MG63 (cell line): Measurements from ENCODE around the gene PNMA1. TPM values are rescaled to one million over a fixed set of nuclear protein-coding genes. Genes with fewer than 3 reads are reported as not detected.
A peak's percentile ranks its signal among the peaks of the same experiment; 100 is the strongest.

Experiments used
- DNase-seq: peaks from one replicate; pipeline ENCODE4 v3.0.0-alpha.2; 2020
- H3K27me3 ChIP-seq: fragments of 250-450 bp; sonication (Bioruptor Pico); 2 replicates; pipeline ENCODE4 v1.5.1; 2020; ENCODE audit warnings: mild to moderate bottlenecking, moderate library complexity
- H3K36me3 ChIP-seq: fragments of 250-450 bp; sonication (Bioruptor Pico); 2 replicates; pipeline ENCODE4 v1.5.1; 2020; ENCODE audit warnings: mild to moderate bottlenecking, moderate library complexity
- H3K4me3 ChIP-seq: fragments of 250-450 bp; sonication (Bioruptor Pico); 2 replicates; pipeline ENCODE4 v1.5.1; 2020; ENCODE audit warnings: mild to moderate bottlenecking, moderate library complexity
- H3K9me3 ChIP-seq: fragments of 250-450 bp; sonication (Bioruptor Pico); 2 replicates; pipeline ENCODE4 v1.5.1; 2020; ENCODE audit warnings: mild to moderate bottlenecking, moderate library complexity
- total RNA-seq: library from RNA; depleted of rRNA; stranded (reverse); fragments of >200 nt; shearing (Covaris generic); gene quantifications from 2 replicates; pipeline ENCODE4 v1.2.3, GENCODE V29; 2014; ENCODE audit warnings: low replicate concordance

PNMA1 gene
- total RNA-seq, 1 experiment from 2014 or later = 22.1 TPM

DNA sequence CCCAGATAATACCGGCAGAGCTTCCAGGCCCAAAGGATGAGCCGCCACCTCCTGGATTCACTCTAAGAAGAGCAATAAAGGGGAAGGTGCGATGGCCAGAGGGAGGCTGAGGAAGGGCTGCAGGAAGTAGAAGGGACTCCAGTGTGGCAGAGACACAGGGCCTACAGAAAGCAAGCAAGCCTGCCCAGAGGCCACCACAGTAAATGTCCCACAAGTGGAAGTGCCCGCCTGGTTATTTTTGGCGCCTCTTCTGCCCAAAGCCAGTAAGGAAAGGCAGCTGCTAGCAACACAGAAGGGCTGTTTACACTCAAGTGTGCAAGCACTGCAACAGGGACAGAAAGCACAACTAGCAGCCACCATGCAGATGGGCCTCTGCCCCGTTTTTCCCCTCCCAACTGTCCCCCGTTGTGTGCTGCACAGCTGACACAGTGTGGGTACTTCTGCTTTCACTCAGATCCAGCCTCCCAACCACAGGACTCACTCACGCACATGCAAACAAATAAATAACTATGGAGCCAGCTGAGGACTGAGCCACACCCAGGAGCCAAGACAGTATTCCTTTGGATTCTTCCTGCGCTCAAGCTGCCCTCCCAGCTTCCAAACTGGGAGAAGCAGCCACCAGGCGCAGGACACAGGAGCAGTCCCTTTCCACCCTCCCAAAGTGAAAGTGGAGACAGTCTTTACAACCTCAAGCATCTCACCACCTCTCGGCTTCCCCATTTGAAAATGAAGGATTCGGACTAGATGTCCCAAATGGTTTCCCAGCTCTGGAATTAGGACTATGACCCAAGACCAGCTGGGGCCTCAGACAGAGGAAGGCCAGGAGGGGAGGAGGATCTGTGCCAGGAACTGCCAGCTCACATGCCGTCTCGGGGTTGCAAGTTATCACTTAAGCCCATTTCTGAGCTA, 40.0 kb upstream of the PNMA1 start:
- Histone ChIP-seq H3K27me3 (no peaks in the 10 kb centered on the region), H3K4me3 (no peak overlapping the region), H3K9me3 (no peaks in the 10 kb centered on the region), H3K36me3 (peaks cover 8% of the 10 kb centered on the region)
- DNase-seq = peak; percentile 66

DNA sequence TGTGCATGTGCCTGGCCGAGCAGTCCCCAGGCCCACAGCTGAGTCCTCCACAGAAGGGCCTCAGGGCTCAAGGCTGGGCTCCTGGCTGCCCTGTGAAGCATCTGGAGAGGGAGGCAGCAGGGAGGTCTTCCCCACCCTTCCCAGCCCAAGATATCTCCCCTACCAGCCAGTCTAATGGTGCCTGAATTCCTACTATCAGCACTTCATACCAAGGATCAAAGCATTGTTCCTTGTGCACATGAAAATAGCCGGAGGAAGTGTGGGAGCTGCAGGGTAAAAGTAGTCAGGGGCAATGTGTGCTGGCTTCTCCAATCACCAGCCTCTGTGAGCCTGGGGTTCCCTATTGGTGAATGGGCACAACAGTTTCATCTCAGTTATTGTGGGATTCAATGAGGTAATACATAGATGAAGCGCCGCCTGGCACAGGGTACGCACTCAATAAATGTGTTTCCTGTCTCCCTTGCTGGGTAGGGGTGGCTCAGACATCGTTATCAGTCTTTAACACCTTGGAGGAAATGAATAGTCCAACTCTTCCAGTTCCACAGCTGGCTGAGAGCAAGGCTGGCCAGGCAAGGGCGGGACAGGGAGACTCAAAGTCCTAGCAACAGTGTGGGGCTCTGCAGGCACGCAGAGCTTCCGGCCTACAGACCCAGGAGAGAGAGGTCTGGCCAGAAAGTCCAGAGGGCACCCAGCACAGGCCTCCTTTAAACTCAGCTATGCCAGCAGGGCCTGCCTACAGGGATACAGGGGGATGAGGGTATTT, 39.1 kb upstream of the PNMA1 start:
- peaks cover 5% of the 10 kb centered on the region; the same call in 1 of the 2 replicates for H3K36me3 ChIP-seq
- no peak overlapping the region for H3K4me3 ChIP-seq
- H3K27me3 ChIP-seq = no peaks in the 10 kb centered on the region
- no peaks in the 10 kb centered on the region for H3K9me3 ChIP-seq
- peak; percentile 71 for DNase-seq

DNA sequence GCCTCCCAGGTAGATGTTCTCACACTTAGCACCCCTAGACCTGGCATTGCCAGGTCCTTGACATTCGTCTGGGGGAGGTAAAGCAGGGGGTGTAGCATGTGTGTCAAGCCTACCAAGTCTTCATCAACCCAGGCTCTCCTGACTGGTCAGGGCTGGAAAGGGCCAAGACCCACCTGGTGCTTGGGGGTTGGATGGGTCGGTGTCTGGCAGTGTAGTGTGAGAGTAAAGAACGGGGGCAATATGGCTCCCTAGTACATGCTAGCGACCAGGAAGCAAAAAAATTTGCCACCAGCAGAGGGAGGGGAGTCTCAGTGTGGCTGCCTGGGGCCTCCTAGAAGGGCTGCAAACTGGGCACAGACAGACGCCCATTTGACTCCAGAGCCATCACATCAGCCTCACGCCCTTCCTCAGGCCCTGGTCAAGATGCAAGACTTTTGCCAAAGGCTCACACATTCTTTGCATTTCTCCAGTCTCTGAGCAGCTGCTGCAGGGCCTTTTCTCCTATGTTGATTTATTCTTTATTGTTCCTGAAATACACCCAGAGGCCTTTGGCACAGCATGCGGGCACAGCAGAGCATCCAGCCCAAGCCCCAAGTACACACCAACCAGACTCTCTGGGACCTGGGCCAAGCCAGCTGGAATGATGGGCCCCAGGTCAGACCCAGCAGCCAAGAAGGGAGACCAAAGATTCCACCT, 38.3 kb upstream of the PNMA1 start:
- no peaks in the 10 kb centered on the region for H3K27me3 ChIP-seq
- DNase-seq = peak; percentile 94
- H3K36me3 ChIP-seq = peaks cover 5% of the 10 kb centered on the region; the same call in 1 of the 2 replicates
- H3K9me3 ChIP-seq = no peaks in the 10 kb centered on the region
- no peak overlapping the region for H3K4me3 ChIP-seq

DNA sequence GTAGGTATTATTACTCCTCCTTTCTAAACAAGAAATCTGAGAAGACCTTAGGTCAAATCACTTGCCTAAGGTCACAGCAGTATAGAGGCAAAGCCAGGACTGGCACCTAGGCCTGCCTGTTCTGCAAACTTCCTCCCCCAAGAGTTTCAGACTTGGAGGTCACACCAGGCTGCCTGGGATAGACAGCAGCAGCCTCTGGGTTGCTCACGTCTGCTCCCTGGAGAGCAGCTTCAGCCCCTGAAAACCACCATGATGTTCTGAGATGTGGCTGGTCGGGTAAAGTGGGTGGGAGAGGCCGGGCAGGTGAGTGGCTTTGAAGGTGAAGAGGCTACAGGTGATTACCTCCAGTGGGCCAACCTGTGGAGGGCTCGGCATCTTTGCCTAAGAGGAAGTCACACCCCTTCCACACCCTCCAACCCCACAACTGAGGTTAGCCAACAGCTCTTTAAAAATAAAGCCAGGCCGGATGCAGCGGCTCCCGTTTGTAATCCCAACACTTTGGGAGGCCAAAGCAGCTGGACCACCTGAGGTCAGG, 37.0 kb upstream of the PNMA1 start:
- Histone ChIP-seq H3K36me3 (peaks cover 5% of the 10 kb centered on the region; the same call in 1 of the 2 replicates), H3K4me3 (no peak overlapping the region), H3K9me3 (no peaks in the 10 kb centered on the region), H3K27me3 (no peaks in the 10 kb centered on the region)
- no peak for DNase-seq

DNA sequence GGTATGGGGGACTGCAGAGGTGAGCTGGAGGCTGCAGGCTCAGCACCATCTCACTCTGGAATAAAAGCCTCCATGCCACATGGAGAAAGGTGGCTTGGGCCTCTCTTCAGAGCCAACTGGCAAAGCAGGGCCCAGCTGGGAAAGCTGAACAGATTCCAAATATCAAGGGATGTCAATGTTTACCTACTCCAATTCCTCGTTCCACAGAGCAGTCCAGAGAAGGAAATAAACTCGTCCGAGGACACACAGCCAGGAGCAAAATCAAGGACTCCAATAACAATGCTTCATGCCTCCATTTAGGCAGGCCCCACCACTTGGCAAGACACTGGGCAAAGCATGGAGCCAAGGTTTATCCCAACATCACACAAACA, 36.3 kb upstream of the PNMA1 start:
- Histone ChIP-seq H3K9me3 (no peaks in the 10 kb centered on the region), H3K27me3 (no peaks in the 10 kb centered on the region), H3K36me3 (no peaks in the 10 kb centered on the region), H3K4me3 (no peak overlapping the region)
- DNase-seq = no peak

DNA sequence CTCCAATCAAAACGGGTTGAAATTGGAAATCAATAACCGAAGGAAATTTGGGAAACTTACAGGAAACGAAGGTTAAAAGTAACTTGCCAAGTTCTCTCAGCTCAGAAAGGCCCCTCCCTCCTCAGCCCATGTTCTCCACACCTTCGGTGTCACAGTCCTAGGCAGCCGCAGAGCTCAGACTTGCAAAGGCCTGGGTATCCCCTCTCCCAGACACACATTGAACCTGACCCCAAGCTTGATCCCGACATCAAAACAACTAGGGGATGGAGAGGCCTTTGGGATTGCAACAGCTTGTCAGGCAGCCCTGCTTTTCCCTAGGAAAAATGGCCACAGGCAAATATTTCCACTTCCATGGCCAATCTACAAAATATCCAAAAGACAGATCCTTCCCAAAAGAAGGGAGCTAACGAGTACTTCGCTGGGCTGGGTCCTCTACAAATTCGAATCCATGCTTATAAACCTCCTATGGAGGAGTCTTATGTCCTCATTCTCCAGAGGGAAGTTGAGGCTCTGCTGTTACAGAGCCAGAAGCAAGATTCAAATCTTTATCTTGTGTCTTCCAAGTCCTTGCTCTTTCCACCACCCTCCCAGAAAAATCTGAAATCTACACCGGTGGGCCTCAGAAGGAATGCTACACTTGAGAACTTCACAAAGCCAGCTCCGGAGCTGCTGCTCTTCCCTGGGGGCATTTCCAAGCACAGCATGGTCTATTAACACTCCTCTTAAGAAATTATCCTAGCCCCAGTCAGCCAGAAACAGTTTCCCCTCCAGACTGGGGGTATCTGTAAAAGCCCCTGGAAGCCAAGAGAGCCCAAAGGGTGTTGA, 35.7 kb upstream of the PNMA1 start:
- H3K36me3 ChIP-seq = no peaks in the 10 kb centered on the region
- no peaks in the 10 kb centered on the region for H3K27me3 ChIP-seq
- no peak for DNase-seq
- no peak overlapping the region for H3K4me3 ChIP-seq
- H3K9me3 ChIP-seq = no peaks in the 10 kb centered on the region

DNA sequence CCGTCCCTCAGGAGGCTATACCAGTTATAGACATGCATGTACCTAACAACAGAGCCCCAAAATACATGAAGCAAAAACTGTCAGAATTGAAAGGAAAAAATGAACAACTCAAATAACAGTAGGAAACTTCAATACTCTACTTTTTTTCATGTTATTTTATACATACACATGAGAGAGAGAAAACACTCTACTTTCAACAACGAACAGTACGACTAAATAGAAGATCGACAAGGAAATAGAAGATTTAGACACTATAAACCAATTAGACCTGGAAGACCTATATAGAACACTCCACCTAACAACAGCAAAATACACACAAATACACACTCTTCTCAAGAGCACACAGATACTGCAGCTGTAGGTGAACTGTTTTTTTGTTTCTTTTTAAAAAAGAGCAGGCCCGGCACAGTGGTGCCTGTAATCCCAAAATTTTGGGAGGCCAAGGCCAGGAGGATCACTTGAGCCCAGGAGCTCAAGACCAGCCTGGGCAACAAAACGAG, 34.7 kb upstream of the PNMA1 start:
- no peak overlapping the region for H3K4me3 ChIP-seq
- no peak for DNase-seq
- H3K36me3 ChIP-seq = no peaks in the 10 kb centered on the region
- no peaks in the 10 kb centered on the region for H3K27me3 ChIP-seq
- no peaks in the 10 kb centered on the region for H3K9me3 ChIP-seq

DNA sequence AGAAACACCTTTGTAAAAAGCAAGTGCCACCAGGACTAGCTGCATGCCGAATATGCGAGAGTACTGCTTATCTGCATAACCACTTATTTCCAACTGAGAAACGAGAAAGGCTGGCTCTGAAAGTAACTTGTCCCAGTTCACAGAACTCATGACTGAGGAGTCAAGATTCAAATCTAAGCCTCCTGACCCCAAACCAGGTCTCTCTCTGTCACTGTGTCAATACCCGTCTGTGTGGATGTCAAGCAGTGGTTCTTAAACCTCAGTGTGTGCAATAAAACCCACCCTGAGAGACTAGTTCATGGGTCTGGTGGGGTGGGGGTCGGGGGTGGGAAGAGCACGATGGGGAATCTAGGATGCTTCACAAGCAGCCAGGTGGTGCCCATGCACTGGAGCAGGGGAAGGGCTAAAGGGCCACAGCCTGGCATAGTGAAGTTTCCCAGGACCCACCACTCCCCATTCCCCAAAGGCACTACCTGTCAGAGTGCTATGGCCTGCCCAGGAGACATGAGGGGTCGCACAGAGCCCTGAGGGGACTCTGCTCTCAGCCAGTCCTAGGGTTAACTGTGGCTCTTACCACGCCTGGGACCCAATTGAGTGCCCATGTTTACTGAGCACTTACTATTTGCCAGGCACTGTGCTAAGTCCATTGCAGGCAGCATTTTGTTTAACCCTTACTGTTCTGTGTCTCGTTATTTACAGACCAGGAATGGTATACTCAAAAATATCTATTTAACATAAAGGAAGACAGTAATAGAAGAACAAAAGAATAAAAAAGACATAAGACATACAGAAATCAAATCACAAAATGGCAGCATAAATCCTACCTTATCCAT, 33.4 kb upstream of the PNMA1 start:
- H3K4me3 ChIP-seq = no peak overlapping the region
- H3K27me3 ChIP-seq = no peaks in the 10 kb centered on the region
- no peaks in the 10 kb centered on the region for H3K9me3 ChIP-seq
- DNase-seq = no peak
- H3K36me3 ChIP-seq = no peaks in the 10 kb centered on the region

DNA sequence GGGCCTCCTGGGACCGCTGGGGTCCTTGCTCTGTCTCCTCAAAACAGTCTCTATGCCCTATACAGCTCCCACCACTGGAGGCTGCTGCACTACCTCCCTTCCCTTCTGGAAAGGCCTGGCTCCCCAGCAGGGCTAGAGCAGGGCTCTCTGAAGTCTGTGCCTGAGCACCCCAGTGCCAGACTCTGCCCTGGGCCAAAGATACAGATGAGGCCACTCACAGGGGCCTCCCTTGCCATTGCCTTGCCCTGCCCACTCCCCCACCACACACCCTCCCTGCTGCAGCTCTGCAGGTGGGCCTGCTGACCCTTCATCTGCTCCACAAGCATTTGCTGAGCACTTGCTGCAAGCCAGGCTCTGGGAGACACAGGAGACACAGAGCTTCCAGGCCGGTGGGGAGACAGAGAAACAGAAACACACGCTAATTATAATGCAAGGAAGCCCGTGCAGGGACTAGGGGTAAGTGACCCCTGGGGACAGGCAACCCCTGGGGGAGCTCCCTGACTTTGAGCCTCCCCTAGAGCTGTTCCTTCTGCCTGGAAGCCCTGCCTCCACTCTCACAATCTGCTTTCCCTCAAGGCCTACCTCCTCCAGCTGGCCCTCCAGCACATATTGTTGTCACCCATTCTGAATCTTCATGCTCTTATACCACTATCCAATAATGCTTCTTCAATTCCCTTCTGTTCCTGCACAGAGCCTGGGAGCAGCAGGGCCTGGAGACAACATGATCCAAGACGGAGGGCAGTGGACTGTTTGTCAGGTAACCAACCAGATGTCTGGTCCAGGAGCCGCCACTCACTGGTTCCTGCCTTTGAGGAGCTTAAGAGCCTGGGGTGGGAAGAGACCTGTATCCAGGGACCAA, 32.6 kb upstream of the PNMA1 start:
- Histone ChIP-seq H3K36me3 (no peaks in the 10 kb centered on the region), H3K9me3 (no peaks in the 10 kb centered on the region), H3K27me3 (no peaks in the 10 kb centered on the region), H3K4me3 (no peak overlapping the region)
- DNase-seq = no peak

DNA sequence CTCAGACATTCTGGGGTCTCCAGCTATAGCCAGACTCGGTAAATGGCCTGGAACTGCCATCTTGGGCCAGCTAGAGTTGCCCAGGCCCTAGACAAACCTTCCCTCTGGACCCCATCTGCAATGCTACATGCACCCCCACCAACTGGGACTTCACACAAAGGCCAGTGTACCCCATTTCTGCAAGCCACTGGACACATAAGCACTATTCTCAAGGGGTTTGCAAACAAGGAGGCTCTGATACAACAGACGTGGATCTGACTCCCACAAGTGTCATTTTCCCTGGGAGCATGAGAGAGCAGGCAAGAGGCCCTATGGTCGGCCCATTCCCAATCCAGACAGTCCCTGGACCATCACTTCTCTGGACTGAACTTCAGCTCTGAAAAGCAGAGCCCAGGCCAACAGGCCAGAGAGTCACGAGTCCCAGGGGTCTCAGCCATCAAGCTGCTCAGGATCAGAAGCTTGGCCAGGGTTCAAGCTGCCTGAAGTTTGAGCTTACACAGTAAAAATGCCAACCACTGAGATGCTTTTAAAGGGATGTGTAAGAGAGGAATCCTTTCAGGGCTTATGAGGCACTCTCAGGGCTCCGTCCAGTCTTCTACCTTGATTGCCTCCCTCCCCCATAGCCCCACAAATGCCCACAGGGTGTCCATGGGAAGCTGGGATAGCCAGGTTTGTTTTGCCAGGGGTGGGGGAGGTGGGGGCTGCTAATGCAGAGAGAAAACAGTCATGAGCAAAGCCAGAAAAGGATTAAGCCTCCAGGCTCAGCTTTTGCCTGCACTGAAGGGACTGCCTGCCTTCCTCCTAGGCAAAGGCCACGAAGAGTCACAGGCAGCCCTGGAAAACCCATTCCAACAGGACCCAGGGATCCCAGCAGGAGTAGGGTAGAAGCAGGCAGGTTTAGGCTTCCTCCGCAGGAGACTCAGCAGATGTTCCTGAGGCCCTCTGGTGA, 31.7 kb upstream of the PNMA1 start:
- H3K36me3 ChIP-seq = no peaks in the 10 kb centered on the region
- no peak for DNase-seq
- H3K4me3 ChIP-seq = no peak overlapping the region
- H3K27me3 ChIP-seq = no peaks in the 10 kb centered on the region
- no peaks in the 10 kb centered on the region for H3K9me3 ChIP-seq

DNA sequence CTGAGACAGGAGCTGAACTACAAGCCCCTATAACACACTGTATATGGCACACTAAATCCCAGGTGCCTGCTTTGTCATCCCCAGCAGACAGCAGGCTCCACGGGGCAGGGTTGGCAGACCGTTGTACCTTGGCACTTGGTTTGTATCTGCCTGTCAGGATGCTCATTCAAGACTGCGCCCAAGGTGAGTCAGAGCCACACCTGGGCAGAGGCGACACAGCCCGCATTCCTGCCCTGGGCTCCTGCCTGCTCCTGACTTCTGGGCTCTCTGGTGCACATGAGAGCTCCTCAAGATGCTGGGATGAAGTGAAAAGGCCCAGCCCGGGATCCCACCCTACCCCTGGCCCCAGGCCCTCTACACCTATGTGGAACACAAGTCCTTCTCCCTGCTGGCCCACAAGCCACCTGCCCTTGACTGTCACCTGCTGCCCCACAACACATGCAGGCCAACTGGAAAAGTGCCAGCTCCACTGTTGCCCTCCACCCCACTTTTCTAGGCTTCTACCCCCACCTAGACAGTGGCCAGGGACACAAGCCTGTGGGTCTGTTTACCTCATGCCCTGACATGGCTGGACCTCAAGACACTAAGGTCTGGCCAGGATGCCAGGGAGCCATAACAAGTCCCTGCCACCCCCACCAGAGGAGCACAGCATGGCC, 30.8 kb upstream of the PNMA1 start:
- Histone ChIP-seq H3K4me3 (no peak overlapping the region), H3K27me3 (no peaks in the 10 kb centered on the region), H3K9me3 (no peaks in the 10 kb centered on the region), H3K36me3 (no peaks in the 10 kb centered on the region)
- no peak for DNase-seq

DNA sequence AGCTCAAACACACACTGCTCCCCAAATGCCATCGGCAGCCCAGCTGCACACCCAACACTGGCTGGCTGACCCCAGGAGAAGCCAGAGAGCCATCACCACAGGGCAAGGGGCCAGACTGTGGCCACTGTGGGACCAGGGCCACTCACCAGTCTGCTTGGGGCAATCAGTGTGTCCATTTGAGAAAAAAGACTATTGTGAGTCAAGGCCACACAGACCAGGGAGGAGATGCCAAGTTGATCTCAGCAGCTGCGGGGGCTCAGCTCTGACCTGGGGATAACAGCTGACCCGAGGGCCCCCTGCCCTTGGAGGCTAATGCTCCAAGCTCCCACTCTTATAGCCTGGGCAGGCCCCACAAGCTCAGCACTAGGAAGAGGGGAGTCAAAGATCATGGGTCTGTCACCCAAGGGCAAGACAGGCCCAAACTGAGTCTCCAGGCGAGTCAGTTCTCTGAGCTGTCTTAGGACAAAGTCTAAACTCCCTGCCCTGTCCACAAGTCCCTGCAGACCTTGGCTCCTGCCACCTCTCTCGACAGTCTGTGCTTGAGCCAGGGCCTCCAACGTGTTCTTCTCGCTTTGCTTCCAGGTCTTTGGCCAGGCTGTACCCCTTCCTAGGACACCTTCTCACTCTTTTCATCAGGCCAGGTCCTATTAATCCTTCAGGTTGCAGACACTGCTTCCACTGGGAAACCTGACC, 30.1 kb upstream of the PNMA1 start:
- DNase-seq = no peak
- no peak overlapping the region for H3K4me3 ChIP-seq

More for the DNA sequence above, 30.1 kb upstream of the PNMA1 start:
- Histone ChIP-seq H3K27me3 (no peaks in the 10 kb centered on the region), H3K9me3 (no peaks in the 10 kb centered on the region), H3K36me3 (no peaks in the 10 kb centered on the region)
